GM23338 (cell line): Measurements from ENCODE around the gene FABP1. TPM values are rescaled to one million over a fixed set of nuclear protein-coding genes. Genes with fewer than 3 reads are reported as not detected.

ENCODE experiments used
- ATAC-seq: fragments of 200-7000 bp; cut with Tn5 transposase; 3 replicates; pipeline ENCODE4 v1.9.1; 2020
- DNase-seq: peaks from one replicate; pipeline ENCODE4 v3.0.0-alpha.2; 2015; ENCODE audit warnings: low spot score
- H2AFZ ChIP-seq: fragments of 200-600 bp; sonication (generic); 2 replicates; pipeline ENCODE4 v1.8.0; 2016; ENCODE audit warnings: antibody characterized with exemption, mild to moderate bottlenecking, moderate library complexity
- H3F3A ChIP-seq: fragments of 200-600 bp; sonication (generic); replicated peaks from 2 replicates; pipeline ENCODE4 v1.8.0; 2017; ENCODE audit warnings: antibody characterized with exemption, mixed run types, low read depth
- H3K27ac ChIP-seq: fragments of 200-600 bp; sonication (generic); 2 replicates; pipeline ENCODE4 v1.6.1; 2016; ENCODE audit warnings: low read depth
- H3K27me3 ChIP-seq: fragments of 200-600 bp; sonication (generic); 2 replicates; pipeline ENCODE4 v1.8.0; 2016; ENCODE audit warnings: mild to moderate bottlenecking, mixed run types, moderate library complexity; ENCODE audit not compliant: insufficient read depth
- H3K36me3 ChIP-seq: fragments of 200-600 bp; sonication (generic); 2 replicates; pipeline ENCODE4 v1.8.0; 2016; ENCODE audit warnings: mild to moderate bottlenecking; ENCODE audit not compliant: insufficient read depth
- H3K4me1 ChIP-seq: fragments of 200-600 bp; sonication (generic); 2 replicates; pipeline ENCODE4 v1.8.0; 2016; ENCODE audit warnings: mild to moderate bottlenecking, moderate library complexity; ENCODE audit not compliant: insufficient read depth
- H3K4me2 ChIP-seq: fragments of 200-600 bp; sonication (generic); 2 replicates; pipeline ENCODE4 v1.7.1; 2017; ENCODE audit warnings: mixed run types
- H3K4me3 ChIP-seq: fragments of 200-600 bp; sonication (generic); 2 replicates; pipeline ENCODE4 v1.6.1; 2016; ENCODE audit warnings: mixed run types
- H3K79me2 ChIP-seq: fragments of 200-600 bp; sonication (generic); replicated peaks from 2 replicates; pipeline ENCODE4 v1.8.0; 2017; ENCODE audit warnings: mild to moderate bottlenecking; ENCODE audit not compliant: insufficient read depth
- H3K9me2 ChIP-seq: fragments of 200-600 bp; sonication (generic); 2 replicates; pipeline ENCODE4 v1.8.0; 2017; ENCODE audit not compliant: insufficient read depth
- H4K20me1 ChIP-seq: fragments of 200-600 bp; sonication (generic); replicated peaks from 2 replicates; pipeline ENCODE4 v1.8.0; 2017; ENCODE audit warnings: mild to moderate bottlenecking; ENCODE audit not compliant: insufficient read depth
- H3K27ac Mint-ChIP-seq: 2 replicates; pipeline ENCODE4 v1.8.0; 2020; ENCODE audit warnings: inconsistent platforms, mild to moderate bottlenecking, moderate library complexity, mixed read lengths
- H3K27me3 Mint-ChIP-seq: 3 replicates; pipeline ENCODE4 v1.8.0; 2022; ENCODE audit warnings: low read depth, mild to moderate bottlenecking, moderate library complexity, mixed read lengths, inconsistent platforms; ENCODE audit not compliant: insufficient read depth, poor library complexity
- H3K36me3 Mint-ChIP-seq: 3 replicates; pipeline ENCODE4 v1.8.0; 2021; ENCODE audit warnings: low read depth, mild to moderate bottlenecking, inconsistent platforms, moderate library complexity, mixed read lengths
- H3K4me1 Mint-ChIP-seq: 3 replicates; pipeline ENCODE4 v1.8.0; 2020; ENCODE audit warnings: mild to moderate bottlenecking, inconsistent platforms, mixed read lengths
- H3K4me3 Mint-ChIP-seq: 3 replicates; pipeline ENCODE4 v1.8.0; 2021; ENCODE audit warnings: moderate library complexity, mild to moderate bottlenecking, inconsistent platforms, mixed read lengths
- H3K9me3 Mint-ChIP-seq: 3 replicates; pipeline ENCODE4 v1.8.0; 2020; ENCODE audit warnings: moderate library complexity, mild to moderate bottlenecking, inconsistent platforms, mixed read lengths
- CREB1 ChIP-seq: fragments of 250-450 bp; sonication (Bioruptor Pico); IDR thresholded peaks from 2 replicates; pipeline ENCODE4 v1.5.0; 2020; ENCODE audit warnings: low read depth, mild to moderate bottlenecking, moderate library complexity
- NANOG ChIP-seq: IDR thresholded peaks from 2 replicates; pipeline ENCODE4 v1.6.1; 2016; ENCODE audit warnings: antibody characterized with exemption, borderline replicate concordance
- POLR2AphosphoS5 ChIP-seq: IDR thresholded peaks from 2 replicates; pipeline ENCODE4 v1.6.1; 2016; ENCODE audit warnings: antibody characterized with exemption, low read depth
- STAT1 ChIP-seq: IDR thresholded peaks from one replicate; pipeline ENCODE4 v1.6.1; 2016; ENCODE audit warnings: antibody characterized with exemption; ENCODE audit not compliant: unreplicated experiment
- ZNF462 ChIP-seq: fragments of 250-450 bp; sonication (Bioruptor Pico); IDR thresholded peaks from 2 replicates; pipeline ENCODE4 v1.5.0; 2020; ENCODE audit warnings: mild to moderate bottlenecking, moderate library complexity
- polyA plus RNA-seq: library from polyadenylated mRNA; unstranded; fragments of >200 nt; fragmentation: Nextera tagmentation; extraction: Ambion mirVana; gene quantifications from 2 replicates; pipeline ENCODE4 v1.2.1, GENCODE V29; 2016
- total RNA-seq: library from RNA; depleted of rRNA; stranded (reverse); fragments of >200 nt; shearing (Covaris generic); gene quantifications from 2 replicates; pipeline ENCODE4 v1.2.3, GENCODE V29; 2014
- TF ChIP-seq, protein P1 (sequence below), 2 experiments: fragments of 200-600 bp in 1 of 2; sonication (generic) in 1 of 2; conservative IDR thresholded peaks; 2 replicates each; pipeline versions ENCODE4 v1.5.1 to v1.6.1; 2016 to 2017; ENCODE audit warnings: antibody characterized with exemption in 2 of 2, low read depth in 2 of 2, mild to moderate bottlenecking in 2 of 2, moderate library complexity in 1 of 2

FABP1 gene
- total and polyA plus RNA-seq, 2 experiments from 2014 or later: not detected

DNA sequence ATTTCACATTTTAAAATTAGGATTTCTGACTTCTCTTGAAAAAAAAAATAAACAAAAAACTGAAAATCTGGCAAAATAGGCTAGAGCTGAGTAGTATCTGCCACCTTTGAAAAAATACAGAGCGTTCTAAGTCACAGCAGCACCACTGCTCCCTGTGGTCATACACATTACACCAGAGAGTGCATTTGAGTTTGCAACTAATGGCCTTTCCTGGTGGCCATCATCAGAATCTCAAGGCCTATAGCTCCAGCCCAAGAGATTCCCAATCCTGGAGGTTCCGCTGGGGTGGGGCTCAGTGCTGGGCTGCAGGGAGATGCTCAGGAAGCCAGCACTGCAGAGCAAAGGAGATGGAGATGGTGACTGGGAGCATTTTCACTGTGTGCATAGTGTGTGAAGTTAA is 42.8 kb downstream of the FABP1 start (continued):
- TF ChIP-seq ZNF462 (no peak), POLR2AphosphoS5 (no peak), CREB1 (no peak), NANOG (no peak), STAT1 (no peak)

DNA sequence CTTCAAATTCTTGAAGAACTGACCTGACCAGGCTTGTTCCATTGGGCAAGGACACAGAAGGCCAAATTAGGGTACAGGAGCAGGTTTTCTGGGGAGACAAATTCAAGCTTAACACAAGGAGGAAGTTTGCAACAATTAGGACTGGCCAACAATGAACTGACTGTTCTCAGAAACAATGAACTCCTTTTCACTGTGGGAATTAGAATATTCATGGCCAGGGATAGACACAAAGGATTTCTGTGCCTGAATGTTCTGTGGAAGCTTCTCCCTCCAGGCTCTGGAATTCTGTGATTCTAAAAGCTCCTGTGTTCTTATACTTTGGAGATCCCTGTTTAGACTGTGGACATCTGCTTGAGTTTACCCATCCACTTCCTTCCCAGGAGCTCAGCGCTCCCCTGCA is 45.1 kb downstream of the FABP1 start:
- Histone ChIP-seq H3K4me2 (peak overlapping the region; percentile 58), H3K4me3 (no peak overlapping the region), H3K27me3 (no peaks in the 10 kb centered on the region), H3K79me2 (no peaks in the 10 kb centered on the region), H3F3A (no peaks in the 10 kb centered on the region), H4K20me1 (no peaks in the 10 kb centered on the region), H3K36me3 (no peaks in the 10 kb centered on the region), H3K9me2 (no peaks in the 10 kb centered on the region), H3K4me1 (0 out of 2 replicates have a peak, but pooled peaks cover 9% of the 10 kb centered on the region), H2AFZ (no peak overlapping the region), H3K27ac (no peak overlapping the region)
- ATAC-seq: peak; percentile 76
- DNase-seq: peak; percentile 34
- no peaks in the 10 kb centered on the region for H3K36me3 Mint-ChIP-seq
- no peaks in the 10 kb centered on the region for H3K27me3 Mint-ChIP-seq
- TF ChIP-seq, protein P1, sequence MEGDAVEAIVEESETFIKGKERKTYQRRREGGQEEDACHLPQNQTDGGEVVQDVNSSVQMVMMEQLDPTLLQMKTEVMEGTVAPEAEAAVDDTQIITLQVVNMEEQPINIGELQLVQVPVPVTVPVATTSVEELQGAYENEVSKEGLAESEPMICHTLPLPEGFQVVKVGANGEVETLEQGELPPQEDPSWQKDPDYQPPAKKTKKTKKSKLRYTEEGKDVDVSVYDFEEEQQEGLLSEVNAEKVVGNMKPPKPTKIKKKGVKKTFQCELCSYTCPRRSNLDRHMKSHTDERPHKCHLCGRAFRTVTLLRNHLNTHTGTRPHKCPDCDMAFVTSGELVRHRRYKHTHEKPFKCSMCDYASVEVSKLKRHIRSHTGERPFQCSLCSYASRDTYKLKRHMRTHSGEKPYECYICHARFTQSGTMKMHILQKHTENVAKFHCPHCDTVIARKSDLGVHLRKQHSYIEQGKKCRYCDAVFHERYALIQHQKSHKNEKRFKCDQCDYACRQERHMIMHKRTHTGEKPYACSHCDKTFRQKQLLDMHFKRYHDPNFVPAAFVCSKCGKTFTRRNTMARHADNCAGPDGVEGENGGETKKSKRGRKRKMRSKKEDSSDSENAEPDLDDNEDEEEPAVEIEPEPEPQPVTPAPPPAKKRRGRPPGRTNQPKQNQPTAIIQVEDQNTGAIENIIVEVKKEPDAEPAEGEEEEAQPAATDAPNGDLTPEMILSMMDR (conservative IDR thresholded peaks at IDR 0.05; ENCODE audit: low read depth in 2 of 2): no peak
- TF ChIP-seq ZNF462: peak; percentile 73; the same call in 1 of the 2 replicates
- H3K4me1 Mint-ChIP-seq: peaks cover 14% of the 10 kb centered on the region
- H3K9me3 Mint-ChIP-seq: no peaks in the 10 kb centered on the region
- no peak overlapping the region for H3K4me3 Mint-ChIP-seq
- no peak overlapping the region for H3K27ac Mint-ChIP-seq
